IMR-90 (cell line): ENCODE data around the gene UMODL1. TPM values are rescaled to one million over a fixed set of nuclear protein-coding genes. Genes with fewer than 3 reads are reported as not detected.

Experiments
- ATAC-seq: fragments of 200-7000 bp; cut with Tn5 transposase; 2 replicates; pipeline ENCODE4 v1.9.1; 2020; ENCODE audit warnings: low read depth, mild to moderate bottlenecking, moderate library complexity
- BruUV-seq: library from RNA; stranded (reverse); fragments of 400-500 nt; replicated peaks from 2 replicates; lab custom pipeline; 2021; lab: Mats Ljungman, UMichigan
- CTCF ChIA-PET: fragments of 300-600 bp; formaldehyde crosslinking; extraction: SDS; loops from one replicate; lab custom pipeline; 2021; ENCODE audit warnings: antibody characterized with exemption; lab: Yijun Ruan, JAX
- POLR2A ChIA-PET: fragments of 300-600 bp; sonication (Branson Sonifier 250); formaldehyde crosslinking; loops from one replicate; lab custom pipeline; 2022; ENCODE audit warnings: antibody characterized with exemption; ENCODE audit not compliant: unreplicated experiment; lab: Charles Lee
- DNase-seq: peaks from one replicate; pipeline ENCODE4 v3.0.0; 2013
- H2AFZ ChIP-seq: replicated peaks from 2 replicates; pipeline ENCODE3; 2013; ENCODE audit warnings: low read length, mild to moderate bottlenecking; ENCODE audit not compliant: poor library complexity
- H2AK5ac ChIP-seq: 2 replicates; pipeline ENCODE4 v1.6.1; 2013; ENCODE audit warnings: low read depth, low read length, inconsistent platforms
- H2AK9ac ChIP-seq: replicated peaks from 2 replicates; pipeline ENCODE3; 2013; ENCODE audit warnings: mild to moderate bottlenecking, low read depth, low read length, moderate library complexity; ENCODE audit not compliant: poor library complexity
- H2BK120ac ChIP-seq: 2 replicates; pipeline ENCODE4 v1.6.1; 2013; ENCODE audit warnings: low read depth, low read length, inconsistent platforms
- H2BK15ac ChIP-seq: 3 replicates; pipeline ENCODE4 v1.6.1; 2013; ENCODE audit warnings: low read depth, low read length, inconsistent platforms
- H2BK20ac ChIP-seq: 2 replicates; pipeline ENCODE4 v1.6.1; 2013; ENCODE audit warnings: low read depth, mild to moderate bottlenecking, inconsistent platforms, low read length, moderate library complexity
- H2BK5ac ChIP-seq: 2 replicates; pipeline ENCODE4 v1.6.1; 2013; ENCODE audit warnings: mild to moderate bottlenecking, low read depth, low read length, inconsistent platforms; ENCODE audit not compliant: poor library complexity, severe bottlenecking
- H3K14ac ChIP-seq: replicated peaks from 2 replicates; pipeline ENCODE4 v1.6.1; 2013; ENCODE audit warnings: low read depth, low read length, inconsistent platforms
- H3K18ac ChIP-seq: 2 replicates; pipeline ENCODE4 v1.6.1; 2013; ENCODE audit warnings: low read depth, low read length, control low read depth
- H3K23ac ChIP-seq: 2 replicates; pipeline ENCODE4 v1.6.1; 2013; ENCODE audit warnings: low read depth, low read length, inconsistent platforms
- H3K27ac ChIP-seq: 2 replicates; pipeline ENCODE4 v1.5.1; 2013; ENCODE audit warnings: mild to moderate bottlenecking, control low read depth, low read length; ENCODE audit not compliant: insufficient read depth
- H3K27me3 ChIP-seq: 2 replicates; pipeline ENCODE4 v1.6.1; 2013; ENCODE audit warnings: low read length; ENCODE audit not compliant: control insufficient read depth, insufficient read depth
- H3K36me3 ChIP-seq: 2 replicates; pipeline ENCODE4 v1.6.1; 2013; ENCODE audit warnings: low read length, mixed read lengths; ENCODE audit not compliant: control insufficient read depth, insufficient read depth
- H3K4ac ChIP-seq: 2 replicates; pipeline ENCODE4 v1.6.1; 2013; ENCODE audit warnings: low read depth, low read length, inconsistent platforms
- H3K4me1 ChIP-seq: 2 replicates; pipeline ENCODE4 v1.6.1; 2013; ENCODE audit warnings: low read length, mixed read lengths; ENCODE audit not compliant: control insufficient read depth, insufficient read depth
- H3K4me2 ChIP-seq: 2 replicates; pipeline ENCODE4 v1.6.1; 2013; ENCODE audit warnings: low read depth, mild to moderate bottlenecking, control low read depth, low read length, moderate library complexity
- H3K4me3 ChIP-seq: 2 replicates; pipeline ENCODE4 v1.5.1; 2013; ENCODE audit warnings: low read depth, mild to moderate bottlenecking, control low read depth, low read length, moderate library complexity; ENCODE audit not compliant: insufficient read depth
- H3K56ac ChIP-seq: 2 replicates; pipeline ENCODE4 v1.6.1; 2013; ENCODE audit warnings: low read length, inconsistent platforms; ENCODE audit not compliant: insufficient read depth; ENCODE audit errors: extremely low read depth
- H3K79me1 ChIP-seq, 2 experiments: 2 replicates each; pipeline ENCODE4 v1.6.1; 2013; ENCODE audit warnings: low read length in 2 of 2, inconsistent platforms in 1 of 2, low read depth in 1 of 2
- H3K9ac ChIP-seq: 2 replicates; pipeline ENCODE4 v1.6.1; 2013; ENCODE audit warnings: low read depth, low read length, control low read depth
- H3K9me1 ChIP-seq: 2 replicates; pipeline ENCODE4 v1.6.1; 2013; ENCODE audit warnings: low read length, inconsistent platforms; ENCODE audit not compliant: insufficient read depth
- H3K9me3 ChIP-seq: 2 replicates; pipeline ENCODE4 v1.6.1; 2013; ENCODE audit warnings: low read length; ENCODE audit not compliant: control insufficient read depth, insufficient read depth
- H4K20me1 ChIP-seq: 2 replicates; pipeline ENCODE4 v1.6.1; 2013; ENCODE audit warnings: low read length, inconsistent platforms; ENCODE audit not compliant: insufficient read depth
- H4K5ac ChIP-seq: 2 replicates; pipeline ENCODE4 v1.6.1; 2013; ENCODE audit warnings: mild to moderate bottlenecking, low read depth, low read length, control low read depth
- H4K8ac ChIP-seq, 2 experiments: 2 replicates each; pipeline ENCODE4 v1.6.1; 2013; ENCODE audit warnings: low read depth in 2 of 2, low read length in 2 of 2, control low read depth in 1 of 2, inconsistent platforms in 1 of 2
- H4K91ac ChIP-seq: 2 replicates; pipeline ENCODE4 v1.6.1; 2013; ENCODE audit warnings: low read depth, low read length, inconsistent platforms; ENCODE audit not compliant: insufficient read depth
- BHLHE40 ChIP-seq: fragments of 150-350 bp; IDR thresholded peaks from 2 replicates; pipeline ENCODE4 v1.6.1; 2016; ENCODE audit warnings: mild to moderate bottlenecking, low read depth, low read length
- CEBPB ChIP-seq: IDR thresholded peaks from 2 replicates; pipeline ENCODE4 v1.6.1; 2012; ENCODE audit warnings: low read depth, low read length, improper control_type of control experiment
- CHD1 ChIP-seq: IDR thresholded peaks from 2 replicates; pipeline ENCODE4 v1.6.1; 2012; ENCODE audit warnings: low read depth, low read length, improper control_type of control experiment
- FOS ChIP-seq: fragments of 150-350 bp; IDR thresholded peaks from 2 replicates; pipeline ENCODE4 v1.6.1; 2016; ENCODE audit warnings: low read depth, low read length
- MAFK ChIP-seq: IDR thresholded peaks from 2 replicates; pipeline ENCODE4 v1.6.1; 2012; ENCODE audit warnings: low read depth, low read length, improper control_type of control experiment
- MAZ ChIP-seq: IDR thresholded peaks from 2 replicates; pipeline ENCODE4 v1.6.1; 2012; ENCODE audit warnings: low read depth, mild to moderate bottlenecking, low read length, improper control_type of control experiment, moderate library complexity, borderline replicate concordance
- MXI1 ChIP-seq: IDR thresholded peaks from 2 replicates; pipeline ENCODE4 v1.6.1; 2012; ENCODE audit warnings: low read depth, mild to moderate bottlenecking, low read length, moderate library complexity, borderline replicate concordance
- NFE2L2 ChIP-seq: fragments of 150-350 bp; IDR thresholded peaks from 2 replicates; pipeline ENCODE4 v1.6.1; 2016; ENCODE audit warnings: low read depth, mild to moderate bottlenecking, low read length
- POLR2A ChIP-seq: IDR thresholded peaks from 2 replicates; pipeline ENCODE4 v1.6.1; 2012; ENCODE audit warnings: mild to moderate bottlenecking, low read depth, low read length
- RAD21 ChIP-seq: IDR thresholded peaks from 2 replicates; pipeline ENCODE4 v1.6.1; 2012; ENCODE audit warnings: low read length, improper control_type of control experiment
- RCOR1 ChIP-seq: IDR thresholded peaks from 2 replicates; pipeline ENCODE4 v1.6.1; 2012; ENCODE audit warnings: mild to moderate bottlenecking, low read length, improper control_type of control experiment; ENCODE audit not compliant: insufficient replicate concordance
- RFX5 ChIP-seq: IDR thresholded peaks from 2 replicates; pipeline ENCODE4 v1.8.0; 2012; ENCODE audit warnings: low read depth, mild to moderate bottlenecking, low read length, moderate library complexity
- SMC3 ChIP-seq: fragments of 150-350 bp; IDR thresholded peaks from 2 replicates; pipeline ENCODE4 v1.6.1; 2016; ENCODE audit warnings: low read depth, mild to moderate bottlenecking, antibody characterized with exemption, low read length, moderate library complexity
- WGBS, 2 experiments: methylation state at CpG; one replicate each; pipeline versions ENCODE4 v1.1.5 to v1.1.7; 2013; ENCODE audit warnings: missing lambda C conversion rate in 2 of 2; ENCODE audit not compliant: insufficient read length in 1 of 2; ENCODE audit errors: extremely low coverage in 2 of 2; 5-methylcytosine and 5-hydroxymethylcytosine counted together
- dilution Hi-C: fragments of 300-500 bp; cut with HindIII; formaldehyde crosslinking; loops from one replicate; pipeline ENCODE4 v1.14.3; 2018; ENCODE audit warnings: low sequenced_read_pairs; ENCODE audit not compliant: unreplicated experiment
- in situ Hi-C: fragments of 300-500 bp; cut with MboI; formaldehyde crosslinking; loops from 3 replicates; pipeline ENCODE4 v1.14.3; 2019; ENCODE audit warnings: low sequenced_read_pairs, inconsistent platforms, mixed read lengths
- intact Hi-C: fragments of 100-400 bp; cut with micrococcal nuclease; formaldehyde crosslinking; loops from 2 replicates; pipeline ENCODE4 v1.10.0; 2022
- polyA plus RNA-seq, 3 experiments: library from polyadenylated mRNA; depleted of rRNA; stranded (reverse); fragments of >200 nt; gene quantifications; 2 replicates each; pipeline ENCODE4 v1.2.3, GENCODE V29; 2012; ENCODE audit warnings: low replicate concordance in 1 of 3
- total RNA-seq: library from RNA; depleted of rRNA; stranded (reverse); fragments of >200 nt; gene quantifications from 2 replicates; pipeline ENCODE4 v1.2.3, GENCODE V29; 2012
- TF ChIP-seq, protein P1 (sequence below): fragments of 150-350 bp; IDR thresholded peaks from 2 replicates; pipeline ENCODE4 v1.6.1; 2016; ENCODE audit warnings: low read depth, mild to moderate bottlenecking, low read length, moderate library complexity, borderline replicate concordance
- TF ChIP-seq, protein P2 (sequence below): fragments of 150-350 bp; IDR thresholded peaks from 2 replicates; pipeline ENCODE4 v1.6.1; 2017; ENCODE audit warnings: mild to moderate bottlenecking, antibody characterized with exemption, low read length, low read depth
- TF ChIP-seq, protein P3 (sequence below): conservative IDR thresholded peaks from 2 replicates; pipeline ENCODE4 v1.5.1; 2012; ENCODE audit warnings: mild to moderate bottlenecking, low read depth, low read length, improper control_type of control experiment

The UMODL1 gene
- total and polyA plus RNA-seq, 2 of the 4 experiments (the other 2 are of a cell fraction) = 0.02 TPM; not detected in 1

DNA sequence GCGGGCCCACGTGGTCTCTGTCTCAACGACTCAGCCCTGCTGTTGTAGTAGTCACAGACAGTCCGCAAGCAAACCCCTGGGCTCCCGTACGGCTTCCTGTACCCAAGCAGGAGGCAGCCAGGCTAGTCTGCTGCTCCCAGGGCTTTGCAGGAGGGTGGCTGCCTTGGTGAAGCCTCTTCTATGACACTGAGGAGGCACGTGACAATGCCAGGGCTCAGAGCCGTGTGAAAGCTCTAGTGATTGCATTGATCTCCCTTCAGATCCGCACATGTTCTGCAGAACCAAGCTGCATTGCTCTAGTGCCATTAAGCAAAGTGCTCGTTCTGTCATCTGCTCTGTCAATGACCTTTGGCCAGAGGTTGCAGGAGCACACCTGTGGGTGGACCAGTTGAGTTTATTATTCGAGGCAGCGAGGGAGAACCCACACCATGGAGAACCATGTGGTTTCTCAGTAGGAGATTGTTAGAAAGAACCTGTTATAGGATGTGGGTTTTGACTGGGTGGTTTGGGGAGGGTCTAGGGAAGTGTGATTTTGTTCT, 18.0 kb downstream of the UMODL1 start:
- Histone ChIP-seq H3K9me1 (peaks cover 4% of the 10 kb centered on the region; the same call in 1 of the 2 replicates), H3K4me1 (peaks cover 6% of the 10 kb centered on the region), H2BK5ac (no peak overlapping the region), H3K79me1 (no peaks in the 10 kb centered on the region), H3K18ac (no peak overlapping the region), H3K23ac (no peak overlapping the region), H3K4me3 (no peak overlapping the region), H4K5ac (no peak overlapping the region), H2BK20ac (no peak overlapping the region), H4K20me1 (no peaks in the 10 kb centered on the region), H3K14ac (no peak overlapping the region), H2AFZ (no peak overlapping the region), H3K27ac (no peak overlapping the region), H2BK15ac (no peak overlapping the region), H3K27me3 (peaks cover 2% of the 10 kb centered on the region; the same call in 1 of the 2 replicates), H2BK120ac (no peak overlapping the region), H2AK9ac (no peak overlapping the region), H3K4ac (no peak overlapping the region), H4K8ac (no peak overlapping the region), H2AK5ac (peak overlapping the region; percentile 44; the same call in 1 of the 2 replicates), H4K91ac (no peak overlapping the region), H3K36me3 (no peaks in the 10 kb centered on the region), H3K4me2 (no peak overlapping the region), H3K9ac (no peak overlapping the region), H3K9me3 (no peaks in the 10 kb centered on the region), H3K56ac (no peak overlapping the region)
- BruUV-seq = no TSS peak
- intact Hi-C loops = no loop called here
- 86% methylated on average over 10 of the region's 12 CpGs; no CpG with 5 or more reads in 1 of the 2 experiments for WGBS, 2 experiments
- POLR2A ChIA-PET = no interaction called here
- in situ Hi-C loops = no loop called here
- no peak for TF ChIP-seq BHLHE40
- TF ChIP-seq RAD21 = no peak
- no peak for TF ChIP-seq FOS
- no peak for TF ChIP-seq POLR2A
- TF ChIP-seq RCOR1 = no peak
- TF ChIP-seq CEBPB = no peak
- no peak for TF ChIP-seq SMC3
- TF ChIP-seq RFX5 = no peak
- TF ChIP-seq, protein P1, sequence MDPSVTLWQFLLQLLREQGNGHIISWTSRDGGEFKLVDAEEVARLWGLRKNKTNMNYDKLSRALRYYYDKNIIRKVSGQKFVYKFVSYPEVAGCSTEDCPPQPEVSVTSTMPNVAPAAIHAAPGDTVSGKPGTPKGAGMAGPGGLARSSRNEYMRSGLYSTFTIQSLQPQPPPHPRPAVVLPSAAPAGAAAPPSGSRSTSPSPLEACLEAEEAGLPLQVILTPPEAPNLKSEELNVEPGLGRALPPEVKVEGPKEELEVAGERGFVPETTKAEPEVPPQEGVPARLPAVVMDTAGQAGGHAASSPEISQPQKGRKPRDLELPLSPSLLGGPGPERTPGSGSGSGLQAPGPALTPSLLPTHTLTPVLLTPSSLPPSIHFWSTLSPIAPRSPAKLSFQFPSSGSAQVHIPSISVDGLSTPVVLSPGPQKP = no peak
- TF ChIP-seq, protein P2, sequence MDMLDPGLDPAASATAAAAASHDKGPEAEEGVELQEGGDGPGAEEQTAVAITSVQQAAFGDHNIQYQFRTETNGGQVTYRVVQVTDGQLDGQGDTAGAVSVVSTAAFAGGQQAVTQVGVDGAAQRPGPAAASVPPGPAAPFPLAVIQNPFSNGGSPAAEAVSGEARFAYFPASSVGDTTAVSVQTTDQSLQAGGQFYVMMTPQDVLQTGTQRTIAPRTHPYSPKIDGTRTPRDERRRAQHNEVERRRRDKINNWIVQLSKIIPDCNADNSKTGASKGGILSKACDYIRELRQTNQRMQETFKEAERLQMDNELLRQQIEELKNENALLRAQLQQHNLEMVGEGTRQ = no peak
- no peak for TF ChIP-seq MAFK
- TF ChIP-seq NFE2L2 = no peak
- TF ChIP-seq, protein P3, sequence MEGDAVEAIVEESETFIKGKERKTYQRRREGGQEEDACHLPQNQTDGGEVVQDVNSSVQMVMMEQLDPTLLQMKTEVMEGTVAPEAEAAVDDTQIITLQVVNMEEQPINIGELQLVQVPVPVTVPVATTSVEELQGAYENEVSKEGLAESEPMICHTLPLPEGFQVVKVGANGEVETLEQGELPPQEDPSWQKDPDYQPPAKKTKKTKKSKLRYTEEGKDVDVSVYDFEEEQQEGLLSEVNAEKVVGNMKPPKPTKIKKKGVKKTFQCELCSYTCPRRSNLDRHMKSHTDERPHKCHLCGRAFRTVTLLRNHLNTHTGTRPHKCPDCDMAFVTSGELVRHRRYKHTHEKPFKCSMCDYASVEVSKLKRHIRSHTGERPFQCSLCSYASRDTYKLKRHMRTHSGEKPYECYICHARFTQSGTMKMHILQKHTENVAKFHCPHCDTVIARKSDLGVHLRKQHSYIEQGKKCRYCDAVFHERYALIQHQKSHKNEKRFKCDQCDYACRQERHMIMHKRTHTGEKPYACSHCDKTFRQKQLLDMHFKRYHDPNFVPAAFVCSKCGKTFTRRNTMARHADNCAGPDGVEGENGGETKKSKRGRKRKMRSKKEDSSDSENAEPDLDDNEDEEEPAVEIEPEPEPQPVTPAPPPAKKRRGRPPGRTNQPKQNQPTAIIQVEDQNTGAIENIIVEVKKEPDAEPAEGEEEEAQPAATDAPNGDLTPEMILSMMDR = no peak
- TF ChIP-seq MAZ = no peak
- no peak for TF ChIP-seq CHD1
- TF ChIP-seq MXI1 = no peak
- dilution Hi-C loops = no loop called here
- DNase-seq (no peak), ATAC-seq (no peak)
- CTCF ChIA-PET = no interaction called here
